Umbilical cord (tissue), 2 donors: ENCODE results near the gene CHST11. TPM values are rescaled to one million over a fixed set of nuclear protein-coding genes. Genes with fewer than 3 reads are reported as not detected.

ENCODE experiments used
- DNase-seq: peaks from one replicate; pipeline ENCODE4 v3.0.0-alpha.2; 2015; ENCODE audit warnings: low spot score
- total RNA-seq: library from RNA; depleted of rRNA; stranded (reverse); fragments of >200 nt; gene quantifications from one replicate; pipeline ENCODE4 v1.2.3, GENCODE V29; 2014; ENCODE audit warnings: low replicate concordance; ENCODE audit not compliant: insufficient read depth

CHST11 gene
- total RNA-seq, 1 donor from 2014 or later = 6.5 TPM

DNA sequence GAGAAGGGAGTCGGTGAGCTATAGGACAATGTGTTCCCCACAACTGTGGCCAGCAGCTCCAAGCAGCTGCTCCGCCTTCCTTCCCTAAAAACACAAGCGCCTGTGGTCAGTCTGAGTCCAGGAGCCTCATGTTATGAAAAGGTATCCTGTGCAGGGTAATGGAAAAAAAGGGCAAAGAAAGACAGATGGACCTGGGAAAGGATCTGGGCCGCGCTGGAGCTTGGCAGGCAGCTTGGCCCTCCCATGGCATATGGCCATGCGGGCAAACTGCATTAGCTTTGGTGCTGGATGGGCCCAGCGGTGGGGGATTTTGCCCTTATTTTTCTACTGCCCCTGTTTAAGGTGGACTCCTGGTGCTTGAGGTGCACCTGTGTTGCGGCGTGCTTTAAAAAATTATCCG, 23.7 kb upstream of the CHST11 start:
- no peak for DNase-seq

DNA sequence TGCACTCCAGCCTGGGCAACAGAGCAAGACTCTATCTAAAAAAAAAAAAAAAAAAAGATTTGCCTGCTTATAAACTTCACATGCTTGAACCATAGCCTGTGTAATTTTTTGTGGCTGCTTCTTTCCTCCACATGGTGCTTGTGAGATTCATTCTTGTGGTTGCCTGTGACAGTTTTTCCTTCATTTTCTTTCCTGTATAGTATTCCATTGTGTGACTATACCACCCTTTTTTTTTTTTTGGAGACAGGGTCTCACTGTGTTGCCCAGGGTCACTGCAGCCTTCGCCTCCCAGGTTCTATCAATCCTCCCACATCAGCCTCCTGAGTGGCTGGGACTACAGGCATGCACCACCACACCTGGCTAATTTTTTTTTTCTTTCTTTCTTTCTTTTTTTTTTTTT, 22.6 kb upstream of the CHST11 start:
- DNase-seq = no peak

GRCh38 chr12:104435175-104435574, 21.6 kb upstream of the CHST11 start:
- DNase-seq = no peak

GRCh38 chr12:104435765-104436164, 21.0 kb upstream of the CHST11 start:
- no peak for DNase-seq

- no peak for DNase-seq
Measured at GRCh38 chr12:104436790-104437189, 20.0 kb upstream of the CHST11 start.

GRCh38 chr12:104438134-104438533, 18.6 kb upstream of the CHST11 start:
- DNase-seq = no peak

- no peak for DNase-seq
Measured at GRCh38 chr12:104439137-104439536, 17.6 kb upstream of the CHST11 start.

- no peak for DNase-seq
Measured at GRCh38 chr12:104443008-104443407, 13.7 kb upstream of the CHST11 start.

- DNase-seq = no peak
Measured at GRCh38 chr12:104446646-104447421, 9.9 kb upstream of the CHST11 start.

GRCh38 chr12:104448031-104448430, 8.7 kb upstream of the CHST11 start:
- DNase-seq = no peak

DNA sequence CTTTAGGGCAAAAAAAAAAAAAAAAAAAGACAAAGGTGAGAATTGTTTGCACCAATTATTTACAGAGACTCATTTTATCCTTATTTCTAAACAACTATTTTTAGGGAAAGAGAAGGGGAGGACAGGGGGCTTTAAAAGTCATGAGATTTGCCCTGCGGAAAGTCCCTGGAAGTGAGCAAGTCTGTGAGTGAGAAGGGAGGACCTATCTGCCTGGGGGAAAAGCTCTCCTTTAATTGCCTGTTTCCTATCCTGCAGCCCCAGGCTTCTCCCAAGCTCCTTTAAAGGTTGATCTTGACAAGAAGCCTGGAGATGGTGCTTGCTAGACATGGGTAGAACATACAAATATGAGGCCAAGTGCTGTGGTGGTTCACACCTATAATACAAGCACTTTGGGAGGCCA, 8.3 kb upstream of the CHST11 start:
- no peak for DNase-seq

- no peak for DNase-seq
Measured at GRCh38 chr12:104450700-104451099, 6.0 kb upstream of the CHST11 start.

DNA sequence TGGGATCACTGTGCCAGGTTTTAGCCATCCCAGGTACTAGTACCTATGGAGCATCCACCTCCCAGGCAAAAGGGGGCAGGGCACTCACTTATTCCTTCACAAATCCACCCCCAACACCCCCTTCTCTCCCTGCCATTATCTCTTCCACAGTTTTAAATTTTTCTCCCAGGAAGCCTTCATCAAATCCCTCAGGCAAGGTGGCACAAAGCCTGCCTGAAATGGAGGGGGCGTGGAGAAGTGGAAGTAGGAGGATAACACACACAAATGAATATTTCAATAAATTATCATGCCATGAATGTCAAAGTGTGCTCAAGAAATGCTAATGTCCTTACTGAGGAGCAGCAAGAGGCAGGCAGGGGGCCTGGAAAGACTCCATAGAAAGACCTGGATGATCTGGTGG, 4.7 kb upstream of the CHST11 start:
- DNase-seq = no peak

GRCh38 chr12:104453133-104453532, 3.6 kb upstream of the CHST11 start:
- DNase-seq = no peak

- DNase-seq = no peak
Measured at GRCh38 chr12:104454997-104455396, 1.8 kb upstream of the CHST11 start.

DNA sequence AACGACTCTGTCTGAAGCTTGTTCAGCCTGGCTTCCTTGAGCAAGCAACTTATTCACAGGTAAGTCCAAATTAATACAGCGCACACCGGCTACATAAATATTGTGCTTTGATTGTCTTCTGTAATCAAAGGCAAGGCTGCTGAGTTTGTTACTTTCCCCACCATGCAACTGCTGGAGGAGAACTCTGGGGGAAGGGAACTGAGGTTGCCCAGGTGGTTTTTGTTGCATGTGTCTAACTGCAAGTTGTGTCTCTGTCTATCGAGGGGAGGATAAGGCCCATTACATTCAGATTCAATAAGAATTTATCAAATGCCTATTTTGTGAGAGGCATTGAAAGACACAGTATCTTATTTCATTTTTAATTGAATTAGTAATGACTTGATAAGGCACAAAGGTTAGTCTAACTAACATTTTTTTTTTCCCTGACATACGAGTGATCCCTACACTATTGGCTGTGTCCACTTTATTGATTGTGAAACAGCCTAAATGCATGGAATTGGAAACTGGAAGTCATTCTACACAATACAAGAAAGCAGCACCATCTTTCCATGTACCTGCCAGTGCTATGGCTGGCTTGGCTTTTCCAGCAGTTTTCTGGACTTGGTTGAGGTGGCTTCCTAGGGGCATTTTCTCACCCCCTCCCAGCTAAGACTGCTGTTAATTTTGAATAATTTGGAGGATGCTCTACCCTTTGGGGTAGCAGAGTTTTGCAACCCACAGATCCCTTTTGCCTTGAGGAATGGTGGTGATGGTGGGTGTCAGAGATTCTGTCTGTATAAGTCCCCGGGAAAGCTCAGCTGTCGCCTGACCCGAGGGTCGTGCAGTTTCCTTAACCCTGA, 951 bp upstream of the CHST11 start:
- no peak for DNase-seq

GRCh38 chr12:104456950-104457745, 400 bp downstream of the CHST11 start:
- peak; percentile 74 for DNase-seq

GRCh38 chr12:104457746-104458693, 1.3 kb downstream of the CHST11 start:
- no peak for DNase-seq

DNA sequence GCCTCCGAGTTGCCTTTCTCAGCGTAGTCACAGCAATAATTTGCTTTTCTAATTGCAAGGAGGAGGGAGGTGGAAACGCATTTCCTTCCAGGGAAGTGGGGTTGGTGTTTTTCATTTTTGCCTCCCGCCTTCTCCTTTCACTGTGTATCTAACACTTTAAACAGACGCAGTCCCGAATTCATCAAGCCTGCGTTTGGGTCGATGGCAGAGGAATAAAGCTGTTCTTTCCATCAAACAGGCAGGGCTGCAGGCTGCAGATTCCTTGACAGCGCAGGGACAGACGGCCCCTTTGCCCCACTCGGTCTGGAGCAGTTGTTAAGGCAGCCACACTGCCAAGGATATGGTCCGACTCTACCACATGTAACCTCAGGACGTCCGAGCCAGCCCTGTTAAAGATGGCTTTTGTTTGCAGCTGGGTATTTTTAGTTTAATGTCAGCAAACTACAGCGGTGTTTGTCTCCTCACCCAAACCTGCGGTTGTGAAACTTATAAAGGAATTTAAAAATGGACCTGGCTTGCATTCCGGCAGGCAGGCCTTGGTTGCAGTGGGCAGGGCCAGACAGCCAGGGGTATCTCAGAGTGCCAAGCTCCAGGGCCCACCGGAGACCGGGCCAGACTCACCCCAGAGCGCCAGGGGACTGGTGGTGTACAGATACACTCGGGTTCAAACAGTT, 2.1 kb downstream of the CHST11 start:
- DNase-seq = no peak

- no peak for DNase-seq
Measured at GRCh38 chr12:104459368-104459909, 2.7 kb downstream of the CHST11 start.
